Adrenal gland (tissue), 5 donors: ENCODE measurements around the gene MAP3K6.

ENCODE experiments used
- CTCF ChIP-seq, 6 experiments: fragments of 450-650 bp in 4 of 6; fragments of 200-600 bp in 2 of 6; sonication (generic) in 1 of 6; IDR thresholded peaks; 1 replicate in 5 of 6; 2 replicates in 1 of 6; pipeline versions ENCODE4 v1.5.1 to v1.8.0; 2016 to 2021; ENCODE audit warnings: antibody characterized with exemption in 6 of 6, mild to moderate bottlenecking in 2 of 6, moderate library complexity in 1 of 6
- POLR2A ChIP-seq, 2 donors: fragments of 450-650 bp; IDR thresholded peaks; one replicate each; pipeline ENCODE4 v1.6.1; 2017; ENCODE audit warnings: antibody characterized with exemption in 2 of 2, mild to moderate bottlenecking in 2 of 2, moderate library complexity in 1 of 2
- donor health status: DM: no; HTN: no; CAD: no.

- TF ChIP-seq CTCF (IDR thresholded peaks at IDR 0.05) (no peak), POLR2A (IDR thresholded peaks at IDR 0.05) (no peak)
Measured at GRCh38 chr1:27393641-27394281, 27.0 kb upstream of the MAP3K6 start.
